Neuronal stem cell (in vitro differentiated cells): Measurements from ENCODE around the gene FOXP4.

ENCODE experiments used
- DNase-seq: peaks from one replicate; pipeline ENCODE4 v3.0.0-alpha.2; 2013; ENCODE audit warnings: low spot score
- H2AFZ ChIP-seq: one replicate; pipeline ENCODE4 v1.6.1; 2013; ENCODE audit warnings: mild to moderate bottlenecking, low read length, inconsistent platforms
- H2AK5ac ChIP-seq: 2 replicates; pipeline ENCODE4 v1.6.1; 2013; ENCODE audit warnings: low read depth, mild to moderate bottlenecking, inconsistent platforms, low read length, moderate library complexity, mixed read lengths
- H2BK120ac ChIP-seq: 2 replicates; pipeline ENCODE4 v1.6.1; 2013; ENCODE audit warnings: low read depth, mild to moderate bottlenecking, inconsistent platforms, low read length, moderate library complexity, mixed read lengths
- H2BK12ac ChIP-seq: one replicate; pipeline ENCODE4 v1.6.1; 2013; ENCODE audit warnings: low read length, inconsistent platforms
- H2BK15ac ChIP-seq: 2 replicates; pipeline ENCODE4 v1.6.1; 2013; ENCODE audit warnings: mild to moderate bottlenecking, low read length, inconsistent platforms, mixed read lengths
- H2BK5ac ChIP-seq: one replicate; pipeline ENCODE4 v1.6.1; 2013; ENCODE audit warnings: inconsistent platforms, mild to moderate bottlenecking, low read length, moderate library complexity
- H3K14ac ChIP-seq: one replicate; pipeline ENCODE4 v1.6.1; 2013; ENCODE audit warnings: low read length, inconsistent platforms
- H3K18ac ChIP-seq: 2 replicates; pipeline ENCODE4 v1.6.1; 2013; ENCODE audit warnings: low read length, inconsistent platforms
- H3K23ac ChIP-seq: 2 replicates; pipeline ENCODE4 v1.6.1; 2013; ENCODE audit warnings: low read depth, mild to moderate bottlenecking, mixed read lengths, low read length, inconsistent platforms; ENCODE audit not compliant: poor library complexity
- H3K27ac ChIP-seq: replicated peaks from 3 replicates; pipeline ENCODE4 v1.5.1; 2013; ENCODE audit warnings: low read length, inconsistent platforms
- H3K27me3 ChIP-seq, 3 experiments: 2 replicates each; pipeline ENCODE4 v1.6.1; 2013; ENCODE audit warnings: low read length in 3 of 3, mild to moderate bottlenecking in 2 of 3, inconsistent platforms in 1 of 3, low read depth in 1 of 3, mixed read lengths in 1 of 3, moderate library complexity in 1 of 3; ENCODE audit not compliant: control insufficient read depth in 3 of 3, insufficient read depth in 3 of 3
- H3K36me3 ChIP-seq, 2 donors: replicated peaks in 1 of 2; 2 replicates each; pipeline ENCODE4 v1.6.1; 2013; ENCODE audit warnings: low read length in 2 of 2; ENCODE audit not compliant: control insufficient read depth in 2 of 2, insufficient read depth in 2 of 2
- H3K4ac ChIP-seq: 2 replicates; pipeline ENCODE4 v1.6.1; 2013; ENCODE audit warnings: inconsistent platforms, mild to moderate bottlenecking, low read length, moderate library complexity
- H3K4me1 ChIP-seq, 2 donors: 1 replicate in 1 of 2; 2 replicates in 1 of 2; pipeline ENCODE4 v1.6.1; 2013; ENCODE audit warnings: low read length in 2 of 2, low read depth in 1 of 2; ENCODE audit not compliant: control insufficient read depth in 2 of 2, insufficient read depth in 1 of 2
- H3K4me2 ChIP-seq: one replicate; pipeline ENCODE4 v1.6.1; 2013; ENCODE audit warnings: mild to moderate bottlenecking, low read length, inconsistent platforms; ENCODE audit not compliant: insufficient read depth, poor library complexity, severe bottlenecking
- H3K4me3 ChIP-seq, 2 donors: 2 replicates each; pipeline ENCODE4 v1.5.1; 2013; ENCODE audit warnings: low read length in 2 of 2, mild to moderate bottlenecking in 2 of 2, inconsistent platforms in 1 of 2, moderate library complexity in 1 of 2
- H3K79me1 ChIP-seq: one replicate; pipeline ENCODE4 v1.6.1; 2013; ENCODE audit warnings: low read depth, mild to moderate bottlenecking, inconsistent platforms, low read length, moderate library complexity
- H3K9ac ChIP-seq: one replicate; pipeline ENCODE4 v1.6.1; 2013; ENCODE audit warnings: mild to moderate bottlenecking, low read depth, low read length, inconsistent platforms; ENCODE audit not compliant: poor library complexity
- H3K9me3 ChIP-seq, 2 donors: replicated peaks in 1 of 2; 2 replicates each; pipeline versions ENCODE3 to v1.6.1; 2013; ENCODE audit warnings: low read length in 2 of 2, mild to moderate bottlenecking in 2 of 2, inconsistent platforms in 1 of 2, low read depth in 1 of 2, mixed read lengths in 1 of 2, moderate library complexity in 1 of 2; ENCODE audit not compliant: control insufficient read depth in 2 of 2, insufficient read depth in 1 of 2
- H4K8ac ChIP-seq: one replicate; pipeline ENCODE4 v1.6.1; 2013; ENCODE audit warnings: low read depth, mild to moderate bottlenecking, inconsistent platforms, low read length, moderate library complexity
- H4K91ac ChIP-seq: one replicate; pipeline ENCODE4 v1.6.1; 2013; ENCODE audit warnings: low read length, low read depth, mild to moderate bottlenecking, inconsistent platforms; ENCODE audit not compliant: poor library complexity
- WGBS, 2 donors: extraction: QIAGEN DNeasy Blood & Tissue Kit; methylation state at CpG; one replicate each; pipeline ENCODE4 v1.1.7; 2013; ENCODE audit warnings: missing lambda C conversion rate in 2 of 2, mixed read lengths in 1 of 2; ENCODE audit not compliant: insufficient read length in 2 of 2, insufficient replicate concordance in 1 of 2; ENCODE audit errors: extremely low coverage in 2 of 2; 5-methylcytosine and 5-hydroxymethylcytosine counted together

The FOXP4 gene

GRCh38 chr6:41559655-41560427, 13.7 kb downstream of the FOXP4 start:
- Histone ChIP-seq H3K4me2 (peak overlapping the region; percentile 72), H4K8ac (no peak overlapping the region), H3K36me3 (peaks cover 3 to 92% of the 10 kb centered on the region in 2 donors), H3K4me3 (peak overlapping the region in 1 of 2 donors; percentile 72), H2BK12ac (no peak overlapping the region), H2BK15ac (no peak overlapping the region), H3K27me3 (no peaks in the 10 kb centered on the region), H2AK5ac (no peak overlapping the region), H3K4me1 (peaks cover 20 to 33% of the 10 kb centered on the region in 2 donors), H3K18ac (no peak overlapping the region), H3K14ac (no peak overlapping the region), H3K9ac (no peak overlapping the region), H2BK5ac (no peak overlapping the region), H4K91ac (no peak overlapping the region), H3K23ac (no peak overlapping the region), H2AFZ (no peak overlapping the region), H3K9me3 (no peaks in the 10 kb centered on the region), H3K27ac (no peak overlapping the region), H2BK120ac (no peak overlapping the region), H3K4ac (no peak overlapping the region), H3K79me1 (peaks cover 6% of the 10 kb centered on the region)
- no CpG with 5 or more reads among the region's 7 CpGs for WGBS, 2 donors
- DNase-seq = no peak

GRCh38 chr6:41560431-41561192, 14.4 kb downstream of the FOXP4 start:
- H3K9me3 ChIP-seq = no peaks in the 10 kb centered on the region
- H3K27me3 ChIP-seq = no peaks in the 10 kb centered on the region
- H3K18ac ChIP-seq = peak overlapping the region; percentile 90
- H3K14ac ChIP-seq = no peak overlapping the region
- H3K36me3 ChIP-seq = peaks cover 6 to 91% of the 10 kb centered on the region in 2 donors
- H2BK15ac ChIP-seq = peak overlapping the region; percentile 50
- no peak overlapping the region for H3K23ac ChIP-seq
- H3K79me1 ChIP-seq = peaks cover 8% of the 10 kb centered on the region
- no peak overlapping the region for H4K8ac ChIP-seq
- H2BK5ac ChIP-seq = no peak overlapping the region
- no peak overlapping the region for H2BK12ac ChIP-seq
- H4K91ac ChIP-seq = no peak overlapping the region
- peak; percentile 49 for DNase-seq
- H3K9ac ChIP-seq = no peak overlapping the region
- peaks cover 20 to 27% of the 10 kb centered on the region in 2 donors for H3K4me1 ChIP-seq
- H3K4ac ChIP-seq = no peak overlapping the region
- H2BK120ac ChIP-seq = no peak overlapping the region
- peak overlapping the region; percentile 86 for H2AK5ac ChIP-seq
- H3K4me3 ChIP-seq = peak overlapping the region in 1 of 2 donors; percentile 72
- H3K4me2 ChIP-seq = peak overlapping the region; percentile 72
- H3K27ac ChIP-seq = no peak overlapping the region
- WGBS, 2 donors = no CpG with 5 or more reads among the region's 53 CpGs
- H2AFZ ChIP-seq = no peak overlapping the region

- Histone ChIP-seq H3K27me3 (no peaks in the 10 kb centered on the region), H3K9me3 (no peaks in the 10 kb centered on the region), H3K4me1 (peaks cover 20 to 24% of the 10 kb centered on the region in 2 donors), H2AK5ac (peak overlapping the region; percentile 86), H3K27ac (no peak overlapping the region), H2BK5ac (no peak overlapping the region), H3K79me1 (peaks cover 9% of the 10 kb centered on the region), H4K8ac (no peak overlapping the region), H3K4ac (no peak overlapping the region), H3K4me2 (no peak overlapping the region), H3K18ac (no peak overlapping the region), H3K14ac (no peak overlapping the region), H2BK15ac (peak overlapping the region; percentile 50), H4K91ac (no peak overlapping the region), H3K4me3 (no peak overlapping the region), H2BK12ac (no peak overlapping the region), H3K9ac (no peak overlapping the region), H3K36me3 (peaks cover 13 to 92% of the 10 kb centered on the region in 2 donors), H2BK120ac (no peak overlapping the region), H3K23ac (no peak overlapping the region), H2AFZ (no peak overlapping the region)
- no peak for DNase-seq
- no CpG with 5 or more reads among the region's 3 CpGs for WGBS, 2 donors
Observed at GRCh38 chr6:41561416-41561815, 15.2 kb downstream of the FOXP4 start.
